Neural cell (in vitro differentiated cells): ENCODE measurements around the gene ZMYM2. TPM values are rescaled to one million over a fixed set of nuclear protein-coding genes. Genes with fewer than 3 reads are reported as not detected.
A peak's percentile ranks its signal among the peaks of the same experiment; 100 is the strongest.

Source experiments
- H2AFZ ChIP-seq: fragments of 200-600, 300-800 bp; sonication (generic), shearing (Covaris generic); 2 replicates; pipeline ENCODE4 v1.6.0; 2014; ENCODE audit warnings: low read depth, mild to moderate bottlenecking, antibody characterized with exemption, low read length, moderate library complexity
- H3F3A ChIP-seq: fragments of 200-600 bp; shearing (Covaris generic); 2 replicates; pipeline ENCODE4 v1.6.1; 2016; ENCODE audit warnings: mild to moderate bottlenecking, moderate library complexity, mixed read lengths, antibody characterized with exemption, low read length; ENCODE audit not compliant: insufficient read depth, poor library complexity, severe bottlenecking
- H3K27ac ChIP-seq: fragments of 200-600, 300-800 bp; sonication (generic), shearing (Covaris generic); 2 replicates; pipeline ENCODE4 v1.5.1; 2014; ENCODE audit warnings: mild to moderate bottlenecking, low read length, moderate library complexity
- H3K27me3 ChIP-seq: fragments of 300-800, 200-600 bp; sonication (generic), shearing (Covaris generic); 2 replicates; pipeline ENCODE4 v1.6.0; 2014; ENCODE audit warnings: mild to moderate bottlenecking, low read depth, low read length, moderate library complexity; ENCODE audit not compliant: insufficient read depth
- H3K36me3 ChIP-seq: fragments of 300-800, 200-600 bp; sonication (generic), shearing (Covaris generic); 2 replicates; pipeline ENCODE4 v1.5.1; 2014; ENCODE audit warnings: mild to moderate bottlenecking, antibody characterized with exemption, low read length, moderate library complexity; ENCODE audit not compliant: insufficient read depth
- H3K4me2 ChIP-seq: fragments of 300-800, 200-600 bp; sonication (generic), shearing (Covaris generic); 2 replicates; pipeline ENCODE4 v1.6.0; 2014; ENCODE audit warnings: mild to moderate bottlenecking, low read length
- H3K4me3 ChIP-seq: fragments of 300-800, 200-600 bp; sonication (generic), shearing (Covaris generic); 2 replicates; pipeline ENCODE4 v1.5.1; 2014; ENCODE audit warnings: mild to moderate bottlenecking, low read length, moderate library complexity
- H3K79me2 ChIP-seq: fragments of 200-600 bp; shearing (Covaris generic); replicated peaks from 2 replicates; pipeline ENCODE4 v1.6.0; 2014; ENCODE audit warnings: mild to moderate bottlenecking, low read length, moderate library complexity; ENCODE audit not compliant: insufficient read depth
- H3K9ac ChIP-seq: fragments of 300-800, 200-600 bp; sonication (generic), shearing (Covaris generic); 2 replicates; pipeline ENCODE4 v1.6.1; 2016; ENCODE audit warnings: mild to moderate bottlenecking, low read length, mixed read lengths
- H3K9me2 ChIP-seq: fragments of 200-600 bp; shearing (Covaris generic); 2 replicates; pipeline ENCODE4 v1.6.1; 2016; ENCODE audit warnings: mild to moderate bottlenecking, low read length, mixed read lengths; ENCODE audit not compliant: insufficient read depth
- H3K9me3 ChIP-seq: fragments of 200-600, 300-800 bp; sonication (generic), shearing (Covaris generic); 2 replicates; pipeline ENCODE4 v1.6.1; 2016; ENCODE audit warnings: mild to moderate bottlenecking, mixed run types, low read length, moderate library complexity, mixed read lengths
- H4K20me1 ChIP-seq: fragments of 200-600 bp; shearing (Covaris generic); 2 replicates; pipeline ENCODE4 v1.6.1; 2016; ENCODE audit warnings: mild to moderate bottlenecking, mixed run types; ENCODE audit not compliant: insufficient read depth
- CTCF ChIP-seq: fragments of 450-650 bp; IDR thresholded peaks from 2 replicates; pipeline ENCODE4 v1.5.1; 2014; ENCODE audit warnings: antibody characterized with exemption, mild to moderate bottlenecking, moderate library complexity; ENCODE audit not compliant: poor library complexity, severe bottlenecking
- EP300 ChIP-seq: fragments of 450-650 bp; conservative IDR thresholded peaks from 2 replicates; pipeline ENCODE4 v1.6.1; 2014; ENCODE audit warnings: antibody characterized with exemption, mild to moderate bottlenecking, moderate library complexity; ENCODE audit not compliant: poor library complexity, severe bottlenecking
- EZH2 ChIP-seq: fragments of 200-600, 300-800 bp; shearing (Covaris generic), sonication (generic); IDR thresholded peaks from 2 replicates; pipeline ENCODE4 v1.6.1; 2014; ENCODE audit warnings: antibody characterized with exemption, low read length, borderline replicate concordance, mild to moderate bottlenecking; ENCODE audit not compliant: insufficient read depth, poor library complexity, severe bottlenecking
- MXI1 ChIP-seq: fragments of 450-650 bp; conservative IDR thresholded peaks from 2 replicates; pipeline ENCODE4 v1.6.1; 2014; ENCODE audit warnings: antibody characterized with exemption, mild to moderate bottlenecking; ENCODE audit not compliant: poor library complexity, severe bottlenecking
- POLR2AphosphoS5 ChIP-seq: IDR thresholded peaks from 2 replicates; pipeline ENCODE4 v1.6.1; 2012
- RAD21 ChIP-seq: fragments of 450-650 bp; conservative IDR thresholded peaks from 2 replicates; pipeline ENCODE4 v1.6.1; 2014; ENCODE audit warnings: antibody characterized with exemption, mild to moderate bottlenecking, moderate library complexity
- REST ChIP-seq: IDR thresholded peaks from 2 replicates; pipeline ENCODE4 v1.6.1; 2012; ENCODE audit warnings: borderline replicate concordance
- SMC3 ChIP-seq: fragments of 450-650 bp; conservative IDR thresholded peaks from 2 replicates; pipeline ENCODE4 v1.6.1; 2014; ENCODE audit warnings: antibody characterized with exemption, mild to moderate bottlenecking, moderate library complexity; ENCODE audit not compliant: poor library complexity
- TAF1 ChIP-seq: IDR thresholded peaks from 2 replicates; pipeline ENCODE4 v1.6.1; 2012; ENCODE audit warnings: low read depth
- polyA plus RNA-seq: library from polyadenylated mRNA; depleted of rRNA; stranded (reverse); fragments of >200 nt; gene quantifications from 2 replicates; pipeline ENCODE4 v1.2.3, GENCODE V29; 2014

The ZMYM2 gene
- polyA plus RNA-seq, 1 donor from 2014 or later = 92.2 TPM

DNA sequence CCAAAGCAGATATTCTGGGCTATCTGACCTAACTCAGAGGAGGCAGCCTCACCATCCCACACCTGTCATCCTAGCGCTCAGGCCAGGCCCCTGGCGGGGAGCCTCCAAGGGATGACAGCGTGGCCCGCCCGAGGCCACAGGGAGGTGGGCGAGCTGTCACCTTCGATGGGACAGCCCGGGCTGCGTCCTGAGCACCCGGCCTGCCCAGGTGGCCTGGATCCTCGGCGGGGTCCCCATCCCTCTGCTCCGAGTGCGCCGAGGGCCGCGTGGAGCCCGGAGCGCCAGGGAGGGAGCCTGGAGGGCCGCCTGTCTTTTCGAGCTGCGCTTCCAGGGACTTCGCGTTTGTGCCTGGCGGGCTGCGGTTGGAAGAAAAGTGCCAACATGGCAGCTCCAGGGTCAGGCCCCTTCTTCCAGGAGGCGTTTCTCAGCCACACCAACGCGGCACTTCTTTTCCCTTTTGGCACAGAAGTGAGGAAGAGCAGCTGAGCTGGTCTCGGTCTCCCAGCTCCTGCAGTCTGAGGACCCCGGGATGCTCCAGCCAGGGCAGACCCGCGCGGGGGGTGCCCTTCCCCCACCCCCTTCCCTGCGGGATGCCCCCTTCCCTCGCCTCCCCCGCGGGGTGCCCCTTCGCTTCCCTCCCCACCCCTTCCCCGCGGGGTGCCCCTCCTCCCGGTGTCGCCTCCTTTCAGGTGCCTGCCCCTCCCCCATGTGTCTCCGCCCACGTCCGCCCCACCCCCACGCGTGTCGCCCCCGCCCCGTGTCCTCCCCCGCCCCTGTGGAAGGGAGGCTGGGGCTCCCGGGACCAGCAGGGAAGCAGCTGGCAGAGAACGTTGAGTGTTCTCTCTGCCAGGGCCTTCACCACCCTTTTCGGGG, 160.0 kb downstream of the ZMYM2 start:
- TF ChIP-seq SMC3 (no peak), RAD21 (no peak), TAF1 (no peak), EP300 (no peak), REST (no peak), CTCF (no peak), MXI1 (no peak), POLR2AphosphoS5 (no peak), EZH2 (no peak)
- H3K9me3 ChIP-seq = no peaks in the 10 kb centered on the region
- no peaks in the 10 kb centered on the region for H3K36me3 ChIP-seq
- no peaks in the 10 kb centered on the region for H3K9me2 ChIP-seq
- H3K79me2 ChIP-seq = no peaks in the 10 kb centered on the region
- no peak overlapping the region for H3K9ac ChIP-seq
- H3K27ac ChIP-seq = no peak overlapping the region
- no peaks in the 10 kb centered on the region for H3K27me3 ChIP-seq
- H4K20me1 ChIP-seq = no peaks in the 10 kb centered on the region
- H3K4me3 ChIP-seq = peak overlapping the region; percentile 38
- no peak overlapping the region for H3K4me2 ChIP-seq
- H3F3A ChIP-seq = no peaks in the 10 kb centered on the region
- H2AFZ ChIP-seq = no peak overlapping the region

GRCh38 chr13:20119960-20120359, 161.4 kb downstream of the ZMYM2 start:
- Histone ChIP-seq H3K36me3 (no peaks in the 10 kb centered on the region), H3K27ac (no peak overlapping the region), H3K9me2 (no peaks in the 10 kb centered on the region), H3K4me3 (no peak overlapping the region), H3K4me2 (no peak overlapping the region), H3K27me3 (no peaks in the 10 kb centered on the region), H3K79me2 (no peaks in the 10 kb centered on the region), H3K9me3 (no peaks in the 10 kb centered on the region), H3F3A (no peaks in the 10 kb centered on the region), H2AFZ (no peak overlapping the region), H4K20me1 (no peaks in the 10 kb centered on the region), H3K9ac (no peak overlapping the region)
- TF ChIP-seq SMC3 = no peak
- TF ChIP-seq EZH2 = no peak
- TF ChIP-seq POLR2AphosphoS5 = no peak
- TF ChIP-seq EP300 = no peak
- TF ChIP-seq MXI1 = no peak
- TF ChIP-seq REST = no peak
- TF ChIP-seq RAD21 = no peak
- no peak for TF ChIP-seq CTCF
- TF ChIP-seq TAF1 = no peak
